Activated CD4-positive, alpha-beta T cell treated with anti-CD3 and anti-CD28 coated beads, Interleukin-2, amount 50 U/mL, for 4 hours (primary cell): ENCODE results near the gene TNKS1BP1.
"Not testable (repeated sequence)": the region's sequence is repeated elsewhere in the genome, so short reads cannot be mapped to it uniquely, and the experiment has no call there.

Source experiments
- DNase-seq, 2 experiments: peaks; one replicate each; pipeline ENCODE4 v3.0.0-alpha.2; 2020

Gene TNKS1BP1

DNA sequence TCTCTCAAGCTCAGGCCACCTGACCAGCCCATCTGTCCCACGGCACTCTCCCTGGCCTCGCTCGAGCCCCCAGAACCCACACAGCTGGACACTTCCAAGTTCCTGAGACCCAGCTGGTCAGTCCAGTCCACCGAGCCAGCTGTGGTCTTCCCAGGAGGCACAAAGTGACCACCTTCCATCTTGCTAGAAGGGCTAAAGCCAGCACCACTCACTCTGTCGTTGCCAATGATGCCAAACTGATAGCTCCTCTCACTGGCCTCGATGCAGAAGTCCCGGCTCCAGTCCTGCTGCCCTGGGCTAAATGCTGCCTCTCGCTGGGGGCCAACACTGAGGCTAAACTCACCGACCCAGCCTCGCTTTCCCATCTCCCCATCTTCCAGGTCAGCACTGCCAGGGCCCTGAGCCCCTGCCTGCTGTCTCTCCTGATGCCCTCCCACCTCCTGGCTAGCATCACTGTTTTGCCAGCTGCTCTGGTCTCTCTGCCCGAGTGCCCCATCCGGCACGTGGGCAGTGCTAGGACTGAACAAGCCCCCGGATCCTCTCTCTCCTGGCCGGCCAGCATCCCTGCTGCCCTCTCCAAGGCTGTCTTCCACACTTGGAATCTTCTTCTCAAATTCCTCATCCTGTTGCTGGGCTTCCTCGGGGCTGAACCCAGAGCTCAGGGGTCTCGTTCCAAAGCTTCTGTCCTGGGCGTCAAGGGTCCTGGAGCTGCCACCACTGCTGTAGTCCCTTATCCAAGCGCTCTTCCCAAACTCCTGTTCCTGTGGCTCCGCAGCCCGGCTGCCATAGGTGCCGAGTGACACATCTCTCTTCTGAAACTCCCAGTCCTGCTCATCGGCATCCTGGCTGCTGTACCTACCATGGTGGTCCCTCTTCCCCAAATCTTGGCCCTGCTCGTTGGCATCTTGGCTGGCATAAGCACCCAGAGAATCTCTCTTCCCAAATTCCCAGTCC, 15.4 kb downstream of the TNKS1BP1 start:
- no peak for DNase-seq

GRCh38 chr11:57308426-57309060, 16.2 kb downstream of the TNKS1BP1 start:
- DNase-seq, result no peak

GRCh38 chr11:57307666-57308270, 17.0 kb downstream of the TNKS1BP1 start:
- no peak for DNase-seq

DNA sequence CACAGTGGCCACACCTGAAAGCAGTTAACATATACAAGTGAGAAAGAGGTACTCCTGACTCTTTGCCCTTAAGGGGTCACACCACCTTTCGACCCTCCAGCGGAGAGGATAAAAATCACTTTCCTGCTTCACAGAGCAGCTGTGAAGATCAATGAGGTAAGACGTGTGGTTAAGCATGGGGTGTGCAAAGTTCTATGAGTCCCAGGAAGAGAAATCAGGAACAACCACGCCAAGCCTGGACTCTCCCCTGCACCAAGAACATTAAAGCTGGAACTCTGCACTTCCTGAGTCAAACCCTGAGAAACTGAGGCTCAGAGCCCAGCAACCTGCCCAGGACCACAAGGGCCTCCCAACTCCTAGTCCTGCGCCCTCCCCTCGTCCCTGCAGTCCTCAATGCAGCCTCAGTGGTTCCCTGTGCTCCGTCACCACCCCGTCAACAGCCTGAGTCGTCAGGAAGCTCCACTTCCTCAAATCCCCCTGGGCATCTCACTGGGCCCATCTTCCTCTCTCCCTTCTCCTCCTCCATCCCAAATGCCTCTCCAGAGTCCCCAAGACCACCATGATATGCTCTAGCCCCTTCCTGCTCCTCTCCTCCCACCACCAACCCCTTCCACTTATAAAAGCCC, 17.7 kb downstream of the TNKS1BP1 start:
- DNase-seq, result no peak

GRCh38 chr11:57306161-57306876, 18.4 kb downstream of the TNKS1BP1 start:
- DNase-seq, result no peak

GRCh38 chr11:57305523-57305922, 19.2 kb downstream of the TNKS1BP1 start:
- no peak for DNase-seq

- DNase-seq, result no peak
Measured at GRCh38 chr11:57303990-57304579, 20.7 kb downstream of the TNKS1BP1 start.

DNA sequence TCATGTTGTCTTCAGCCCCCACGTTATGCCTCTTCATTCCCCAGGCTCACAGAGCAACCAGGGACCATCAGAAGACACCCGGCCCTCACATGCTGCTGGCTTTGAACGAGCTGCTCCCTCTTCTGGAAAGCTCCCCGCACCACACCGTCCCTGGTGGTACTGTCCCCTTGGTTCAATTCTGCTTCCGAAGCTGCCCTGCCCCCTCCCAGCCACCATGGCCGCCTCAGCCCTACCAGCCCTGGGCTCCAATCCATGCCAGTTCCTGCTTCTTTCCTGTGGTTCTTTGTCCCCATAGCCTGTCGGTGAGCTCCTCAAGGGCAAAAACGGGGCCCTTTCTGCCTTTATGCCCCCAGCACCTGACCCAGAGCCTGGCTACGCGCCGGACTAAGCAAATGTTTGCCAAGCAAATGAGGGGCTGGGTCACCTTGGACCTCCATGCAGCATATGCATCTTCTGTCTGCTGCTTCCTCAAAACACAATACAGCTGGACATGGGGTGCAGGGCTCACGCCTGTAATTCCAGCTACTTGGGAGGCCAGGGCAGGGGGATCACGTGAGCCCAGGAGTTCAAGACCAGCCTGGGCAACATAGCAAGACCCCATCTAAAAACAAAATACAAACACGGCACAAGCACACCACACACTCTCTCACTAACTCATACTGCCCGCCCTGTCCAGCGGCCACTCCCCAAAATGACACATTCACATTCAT, 21.3 kb downstream of the TNKS1BP1 start:
- DNase-seq, result no peak

DNA sequence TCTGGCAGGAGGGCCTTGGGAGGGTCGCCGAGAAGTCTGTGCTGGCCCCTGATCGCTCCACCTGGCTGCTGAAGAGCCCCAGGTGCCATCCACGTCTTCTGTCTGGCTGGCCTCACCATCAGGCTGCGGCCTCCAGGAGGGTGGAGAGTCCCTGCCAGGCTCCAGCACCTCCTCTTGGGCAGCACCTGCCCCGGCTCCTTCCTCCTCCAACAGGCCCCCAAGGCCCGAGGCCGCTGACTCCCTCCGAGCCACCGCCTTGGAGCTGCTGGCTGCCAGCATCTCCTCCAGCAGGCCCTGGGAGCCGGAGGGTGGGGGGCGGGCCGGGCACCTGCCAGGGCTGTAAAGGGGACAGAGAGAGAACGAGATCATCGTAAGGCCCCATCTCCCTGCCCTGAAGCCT, 22.3 kb downstream of the TNKS1BP1 start:
- no peak for DNase-seq

- no peak for DNase-seq
Measured at GRCh38 chr11:57301711-57302423, 22.9 kb downstream of the TNKS1BP1 start.

- no peak for DNase-seq
Measured at GRCh38 chr11:57300785-57301184, 24.0 kb downstream of the TNKS1BP1 start.

DNA sequence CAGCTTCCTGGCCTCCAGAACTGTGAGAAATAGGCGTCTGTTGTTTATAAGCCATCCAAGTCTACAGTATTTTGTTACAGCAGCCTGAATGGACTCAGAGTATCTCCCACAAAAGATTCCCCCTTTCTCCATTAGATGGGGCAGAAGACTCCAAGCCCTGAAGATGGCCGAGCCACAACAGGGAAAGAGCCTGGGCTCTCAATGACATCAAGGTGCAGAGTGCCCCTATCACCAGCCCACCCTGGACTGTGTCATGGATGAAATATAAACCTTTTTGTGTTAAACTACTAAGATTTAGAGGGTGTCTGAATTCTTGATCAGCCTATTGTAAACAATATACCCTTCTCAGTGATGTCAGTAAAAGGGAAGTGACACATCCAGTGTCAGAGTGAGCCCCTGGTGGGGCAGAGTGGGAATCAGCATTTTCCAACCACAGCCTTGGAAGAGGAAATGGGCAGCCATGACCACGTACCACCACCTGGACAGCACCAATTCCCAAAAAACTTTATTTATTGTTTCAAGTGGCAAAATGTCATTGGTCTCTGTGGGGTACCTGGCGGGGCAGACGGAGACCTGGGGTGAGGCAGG, 25.5 kb downstream of the TNKS1BP1 start:
- no peak for DNase-seq

- DNase-seq, result no peak
Measured at GRCh38 chr11:57297221-57297620, 27.5 kb downstream of the TNKS1BP1 start.

DNA sequence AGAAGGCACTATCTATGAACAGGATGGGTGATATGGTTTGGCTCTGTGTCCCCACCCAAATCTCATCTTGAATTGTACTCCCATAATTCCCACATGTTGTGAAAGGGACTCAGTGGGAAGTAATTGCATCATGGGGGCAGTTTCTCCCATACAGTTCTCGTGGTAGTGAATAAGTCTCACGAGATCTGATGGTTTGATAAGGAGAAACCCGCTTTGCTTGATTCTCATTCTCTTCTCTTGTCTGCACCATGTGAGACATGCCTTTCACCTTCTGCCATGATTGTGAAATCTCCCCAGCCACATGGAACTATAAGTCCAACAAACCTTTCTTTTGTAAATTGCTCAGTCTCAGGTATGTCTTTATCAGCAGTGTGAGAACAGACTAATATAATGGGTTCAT, 28.5 kb downstream of the TNKS1BP1 start:
- not testable (repeated sequence) for DNase-seq

- no peak for DNase-seq
Measured at GRCh38 chr11:57294225-57295131, 30.3 kb downstream of the TNKS1BP1 start.

GRCh38 chr11:57290288-57290687, 34.5 kb downstream of the TNKS1BP1 start:
- DNase-seq, result no peak

DNA sequence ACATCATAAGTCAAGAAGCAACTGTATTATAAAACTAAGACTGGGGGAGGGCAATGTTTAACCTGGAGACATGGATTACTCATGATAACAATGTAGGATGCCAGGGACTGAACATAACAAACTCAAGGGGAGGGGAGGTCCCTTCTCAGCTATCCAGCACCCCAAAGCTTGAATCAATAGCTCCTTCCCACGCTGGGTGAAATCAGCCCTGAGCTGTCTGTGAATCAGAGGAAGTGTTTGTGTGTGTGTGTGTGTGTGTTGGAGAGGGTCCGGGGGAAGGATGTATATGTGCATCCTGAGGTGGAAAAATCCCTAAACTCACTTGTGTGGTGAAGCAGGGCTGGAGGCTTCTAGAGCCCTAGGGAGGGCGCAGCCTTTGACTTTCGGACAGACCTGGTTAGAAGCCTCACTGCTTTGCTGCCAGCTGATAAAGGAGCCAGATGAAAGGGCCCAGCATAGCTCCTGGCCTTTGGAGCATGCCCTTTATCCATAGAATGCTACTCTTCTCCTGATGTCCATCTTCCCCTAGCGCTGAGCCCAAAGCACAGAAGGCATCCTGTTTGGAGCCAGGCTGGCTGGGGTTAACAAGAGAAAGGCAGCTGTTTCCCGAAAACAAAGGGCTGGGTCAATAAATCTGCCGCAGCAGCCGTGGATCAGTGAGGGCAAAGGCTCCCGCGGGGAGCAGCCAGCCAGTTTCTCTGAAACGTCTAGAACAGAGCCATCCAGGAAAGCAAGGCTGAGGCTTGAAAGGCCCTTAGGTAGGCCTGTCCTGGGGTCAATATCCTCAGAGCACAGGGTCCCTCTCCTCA, 35.8 kb downstream of the TNKS1BP1 start:
- no peak for DNase-seq

DNA sequence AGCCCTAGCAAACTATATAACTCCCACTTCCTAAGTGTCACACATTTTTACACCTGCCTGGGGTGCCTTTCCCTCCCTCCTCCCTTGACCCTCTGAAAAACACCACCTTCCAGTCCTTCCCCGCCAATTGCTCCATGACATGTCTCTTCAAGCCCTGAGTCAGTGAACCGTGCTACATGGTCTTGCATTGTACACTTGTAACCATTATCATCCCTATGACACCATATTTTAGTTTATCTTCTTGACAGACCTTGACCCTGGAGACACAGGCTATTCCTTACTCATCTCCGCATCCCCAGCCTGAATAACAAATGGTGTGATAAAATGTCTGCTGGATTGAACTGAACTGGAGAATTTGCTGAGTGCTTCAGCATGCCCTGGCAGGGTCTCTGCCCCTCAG, 36.9 kb downstream of the TNKS1BP1 start:
- no peak for DNase-seq
